ENCODE results near the gene S100A14. TPM values are rescaled to one million over a fixed set of nuclear protein-coding genes. Genes with fewer than 3 reads are reported as not detected.
"Not testable (repeated sequence)": the region's sequence is repeated elsewhere in the genome, so short reads cannot be mapped to it uniquely, and the experiment has no call there.

S100A14 gene
- total and polyA plus RNA-seq, 9 of the 15 experiments (the other 6 are each of a cell fraction or from before 2014, with no cell fraction given): 0.10 to 0.64 (median 0.24) TPM; not detected in 3

- H3K79me2 ChIP-seq (ENCODE audit: control insufficient read depth, insufficient read depth, low read length): peaks cover 43% of the 10 kb centered on the region
- H3K27ac ChIP-seq (ENCODE audit: extremely low read depth, low read depth, low read length); BruUV-seq (replicated peaks); H3K4me3 ChIP-seq; intact Hi-C loops (cut with micrococcal nuclease); H3K4me2 ChIP-seq (ENCODE audit: insufficient read depth, low read length); ATAC-seq; H3K4me1 ChIP-seq (replicated peaks in 1 of 2; ENCODE audit: control insufficient read depth in 2 of 2, insufficient read depth in 2 of 2, low read length in 2 of 2); CTCF ChIA-PET (ENCODE audit: low intra/inter-chr PET ratio); H3K9me1 ChIP-seq (ENCODE audit: control insufficient read depth, insufficient read depth, low read length); H4K20me1 ChIP-seq (replicated peaks; ENCODE audit: control insufficient read depth, insufficient read depth, low read length); H3K9me3 ChIP-seq (replicated peaks; ENCODE audit: control insufficient read depth, insufficient read depth, low read depth, low read length); DNase-seq (ENCODE audit: extremely low read depth in 1 of 4, low spot score in 3 of 4); H3K27me3 ChIP-seq (ENCODE audit: control insufficient read depth in 2 of 2, insufficient read depth in 2 of 2, low read length in 2 of 2); in situ Hi-C loops (cut with MboI); FAIRE-seq; H3K9ac ChIP-seq (ENCODE audit: insufficient read depth in 1 of 2, low read depth in 2 of 2, low read length in 2 of 2); H2AFZ ChIP-seq (ENCODE audit: low read depth, low read length): not testable (repeated sequence)
- TF ChIP-seq ZFX (CRISPR knock-in tag; IDR thresholded peaks at IDR 0.05): peak; percentile 17; the same call in 1 of the 2 replicates
- POLR2A ChIA-PET: interaction anchor here (0.6 to 11.6 kb wide), 11 partner anchors 9 to 808 kb away, joined by 3 to 205 read pairs (median 3); partner anchors contain the start of genes RPS27 and S100A13
- 96% methylated on average over 5 of the region's 5 CpGs for WGBS (ENCODE audit: insufficient coverage, low coverage, missing lambda C conversion rate)
- H3K36me3 ChIP-seq (ENCODE audit: control insufficient read depth, insufficient read depth, low read length): peaks cover 97% of the 10 kb centered on the region
Measured at GRCh38 chr1:153640213-153640612, 24.1 kb upstream of the S100A14 start.

GRCh38 chr1:153639280-153639679, 23.2 kb upstream of the S100A14 start:
- Histone ChIP-seq H3K27ac (ENCODE audit: extremely low read depth, low read depth, low read length) (no peak overlapping the region), H3K9me1 (ENCODE audit: control insufficient read depth, insufficient read depth, low read length) (no peaks in the 10 kb centered on the region), H3K9ac (ENCODE audit: insufficient read depth in 1 of 2, low read depth in 2 of 2, low read length in 2 of 2) (no peak overlapping the region), H3K9me3 (replicated peaks; ENCODE audit: control insufficient read depth, insufficient read depth, low read depth, low read length) (no peaks in the 10 kb centered on the region), H3K27me3 (ENCODE audit: control insufficient read depth in 2 of 2, insufficient read depth in 2 of 2, low read length in 2 of 2) (no peaks in the 10 kb centered on the region), H3K4me3 (no peak overlapping the region), H3K36me3 (ENCODE audit: control insufficient read depth, insufficient read depth, low read length) (peaks cover 88% of the 10 kb centered on the region), H2AFZ (ENCODE audit: low read depth, low read length) (no peak overlapping the region), H4K20me1 (replicated peaks; ENCODE audit: control insufficient read depth, insufficient read depth, low read length) (no peaks in the 10 kb centered on the region; the same call in 1 of the 2 replicates), H3K4me1 (replicated peaks in 1 of 2; ENCODE audit: control insufficient read depth in 2 of 2, insufficient read depth in 2 of 2, low read length in 2 of 2) (peaks cover 3 to 8% of the 10 kb centered on the region in 2 experiments; a peak in 4 of 5 replicates), H3K79me2 (ENCODE audit: control insufficient read depth, insufficient read depth, low read length) (peaks cover 52% of the 10 kb centered on the region), H3K4me2 (ENCODE audit: insufficient read depth, low read length) (no peak overlapping the region)
- TF ChIP-seq POLR2AphosphoS5 (IDR thresholded peaks at IDR 0.05; ENCODE audit: control insufficient read depth, insufficient read depth, low read depth, low read length): 0 out of 2 replicates have a peak, but pooled peaks have one; percentile 0
- TF ChIP-seq, protein P1, sequence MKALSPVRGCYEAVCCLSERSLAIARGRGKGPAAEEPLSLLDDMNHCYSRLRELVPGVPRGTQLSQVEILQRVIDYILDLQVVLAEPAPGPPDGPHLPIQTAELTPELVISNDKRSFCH (CRISPR knock-in tag; IDR thresholded peaks at IDR 0.05): no peak
- TF ChIP-seq, protein P1 (tag; IDR thresholded peaks at IDR 0.05): no peak
- no peak for TF ChIP-seq TEAD1 (CRISPR knock-in tag; IDR thresholded peaks at IDR 0.05)
- no peak for TF ChIP-seq SP1 (CRISPR knock-in tag; IDR thresholded peaks at IDR 0.05)
- TF ChIP-seq ADNP (tag; IDR thresholded peaks at IDR 0.05): no peak
- TF ChIP-seq GABPA (tag; conservative IDR thresholded peaks at IDR 0.05; ENCODE audit: low read depth): no peak
- TF ChIP-seq RAD51 (IDR thresholded peaks at IDR 0.05; ENCODE audit: borderline replicate concordance, low read depth): no peak
- TF ChIP-seq HNRNPK (IDR thresholded peaks at IDR 0.05; ENCODE audit: low read depth, low read length, poor library complexity, severe bottlenecking): no peak
- TF ChIP-seq PCBP2 (IDR thresholded peaks at IDR 0.05; ENCODE audit: low read depth, low read length, poor library complexity, severe bottlenecking): no peak
- TF ChIP-seq PURB (CRISPR knock-in tag; IDR thresholded peaks at IDR 0.05; ENCODE audit: low read depth): no peak
- 0 out of 2 replicates have a peak, but pooled peaks have one; percentile 0 for TF ChIP-seq POLR2A (conservative IDR thresholded peaks at IDR 0.05)
- intact Hi-C loops (cut with micrococcal nuclease) (no loop called here), in situ Hi-C loops (cut with MboI) (no loop called here)
- DNase-seq (ENCODE audit: extremely low read depth in 1 of 4, low spot score in 3 of 4) (no peak), FAIRE-seq (no peak), ATAC-seq (no peak)
- POLR2A ChIA-PET: interaction anchor here (0.6 to 11.6 kb wide), 5 partner anchors 10 to 28 kb away, joined by 3 to 205 read pairs (median 7); partner anchors contain the start of genes S100A1 and S100A13
- WGBS (ENCODE audit: insufficient coverage, low coverage, missing lambda C conversion rate): 96% methylated on average over 3 of the region's 3 CpGs
- CTCF ChIA-PET (ENCODE audit: low intra/inter-chr PET ratio): no interaction called here
- no TSS peak for BruUV-seq (replicated peaks)

All from K562 (cell line).